GM18526 (cell line): ENCODE data around the gene RUBCN.

Experiments used
- POLR2A ChIP-seq: IDR thresholded peaks from 3 replicates; pipeline ENCODE4 v1.6.1; 2011; ENCODE audit not compliant: insufficient read length; ENCODE audit errors: extremely low read depth

RUBCN gene

DNA sequence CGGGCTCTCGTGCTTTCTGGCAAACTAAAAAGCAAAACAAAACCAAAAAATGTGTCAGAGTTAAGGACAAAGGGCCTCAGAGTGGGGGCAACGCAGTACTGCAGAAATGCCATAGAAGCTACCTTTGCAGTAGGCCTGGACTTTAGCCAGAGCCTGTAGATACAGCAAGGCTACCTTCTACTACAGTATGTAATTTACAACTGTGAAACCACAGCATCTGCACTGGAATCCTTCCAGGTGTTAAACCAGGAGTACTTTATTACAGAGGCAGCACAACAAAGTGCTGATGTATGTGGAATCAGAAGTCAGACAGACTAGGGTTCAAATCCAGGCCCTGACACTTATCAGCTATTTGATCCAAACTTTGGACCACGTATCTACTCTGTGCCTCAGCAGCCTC lies 34.9 kb downstream of the RUBCN start:
- TF ChIP-seq POLR2A: no peak

DNA sequence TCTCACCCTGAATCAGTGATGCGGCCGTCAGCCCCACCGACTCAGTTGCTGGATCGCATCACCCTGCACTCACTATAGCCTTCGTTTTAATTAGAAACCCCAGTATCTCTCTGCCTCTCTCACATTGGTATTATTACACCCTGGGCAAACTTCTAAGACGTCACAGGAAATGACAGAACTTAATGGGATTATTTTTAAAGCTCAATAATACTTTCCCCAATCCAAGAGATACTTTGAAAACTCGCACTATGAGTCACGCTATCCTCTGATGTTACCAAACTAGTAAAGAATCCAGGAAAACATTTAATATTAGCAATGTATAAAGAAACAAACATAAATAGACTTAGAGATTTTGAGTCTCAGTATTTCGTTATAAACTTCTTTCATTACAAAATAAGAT lies 36.6 kb downstream of the RUBCN start:
- no peak for TF ChIP-seq POLR2A

DNA sequence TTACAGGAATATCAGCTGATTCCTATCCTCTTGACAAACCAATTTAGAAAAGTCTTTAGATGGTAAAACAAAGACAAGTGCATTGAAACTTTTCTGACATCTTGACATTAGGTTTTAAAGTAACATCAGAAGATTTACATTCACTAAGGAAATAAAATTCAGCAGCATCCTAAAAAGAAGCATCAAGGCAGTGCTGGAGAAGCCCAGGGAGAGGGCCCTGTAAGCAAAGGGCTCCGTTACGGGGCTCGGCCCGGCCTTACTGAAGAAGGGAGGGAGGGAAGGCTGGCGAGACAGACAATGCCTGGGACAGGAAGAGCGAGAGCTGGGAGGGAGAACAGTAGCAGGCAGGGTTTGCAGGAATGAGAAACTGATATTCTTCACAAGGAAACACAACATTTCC lies 39.3 kb downstream of the RUBCN start:
- TF ChIP-seq POLR2A: no peak

DNA sequence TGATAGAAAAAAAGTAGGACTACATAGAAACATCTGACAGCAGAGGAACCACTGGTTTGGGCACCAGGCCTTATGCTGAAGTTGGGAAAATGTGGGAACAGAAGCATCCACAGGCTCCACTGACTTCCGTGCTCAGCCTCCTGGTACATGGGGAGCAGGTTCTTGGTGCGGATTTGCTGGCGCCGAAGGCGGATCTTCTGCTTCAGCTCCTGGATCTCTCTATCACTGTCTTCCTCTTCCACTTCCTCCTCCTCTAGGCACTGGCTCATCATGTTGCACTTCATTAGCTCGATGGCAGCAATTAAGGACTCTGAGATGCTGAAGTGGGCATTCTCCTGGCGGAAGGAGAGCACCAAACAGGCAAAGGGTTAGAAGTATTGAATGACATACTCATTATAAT lies 42.5 kb downstream of the RUBCN start:
- no peak for TF ChIP-seq POLR2A

DNA sequence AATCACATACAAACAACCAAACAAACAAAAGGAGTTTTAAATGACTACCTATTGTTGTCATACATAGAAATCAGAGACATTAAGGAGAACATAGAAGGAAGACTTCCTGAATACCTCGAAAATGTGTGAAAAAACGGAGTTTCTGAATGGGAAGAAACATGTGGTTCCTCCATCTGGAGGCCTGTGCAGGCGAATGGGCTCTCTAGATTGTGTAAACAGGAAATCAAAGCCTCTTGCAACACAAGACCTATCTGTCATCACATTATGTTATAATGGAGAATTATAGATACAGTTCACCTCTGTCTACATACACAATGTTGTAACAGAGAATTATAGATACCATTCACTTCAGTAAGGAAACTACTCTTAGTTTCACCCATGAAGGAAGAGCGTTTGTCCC lies 44.1 kb downstream of the RUBCN start:
- TF ChIP-seq POLR2A: no peak

DNA sequence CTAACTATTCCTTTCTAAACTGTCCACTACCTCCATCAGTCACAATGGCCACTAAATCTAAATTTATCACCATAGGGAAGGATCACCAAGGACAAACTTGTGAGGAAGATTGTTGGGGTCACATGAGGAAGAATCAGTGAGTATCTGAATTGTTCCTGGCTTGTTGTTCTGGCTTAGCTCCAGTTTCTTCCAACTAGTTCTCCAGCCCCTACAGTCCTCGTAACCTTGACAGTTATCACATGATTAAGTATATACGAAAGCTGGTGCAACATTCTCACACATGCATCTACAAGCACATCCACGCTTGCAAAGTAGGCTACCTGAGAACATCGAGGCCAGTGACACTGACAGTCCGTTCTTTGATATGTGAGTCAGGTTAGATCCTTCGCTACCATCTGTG lies 46.0 kb downstream of the RUBCN start:
- no peak for TF ChIP-seq POLR2A

DNA sequence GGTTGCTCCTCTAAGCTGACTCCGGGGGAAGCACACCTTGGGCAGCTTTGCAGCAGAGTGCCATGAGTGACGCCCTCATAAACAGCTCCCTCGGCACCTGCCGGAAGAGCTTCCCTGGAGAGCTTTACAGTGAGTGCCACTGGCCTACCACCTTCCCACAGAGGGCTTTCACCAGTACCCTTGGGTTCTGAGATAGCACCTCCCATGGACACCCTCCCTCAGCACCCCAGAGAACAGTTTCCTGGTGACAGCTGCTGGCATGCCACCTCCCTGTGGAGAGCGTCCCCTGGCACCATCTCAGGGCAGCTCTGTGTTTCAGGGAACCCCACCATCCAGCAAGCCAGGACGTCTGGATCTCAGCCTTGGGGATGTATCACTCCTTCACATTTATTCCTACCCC lies 49.1 kb downstream of the RUBCN start:
- no peak for TF ChIP-seq POLR2A

DNA sequence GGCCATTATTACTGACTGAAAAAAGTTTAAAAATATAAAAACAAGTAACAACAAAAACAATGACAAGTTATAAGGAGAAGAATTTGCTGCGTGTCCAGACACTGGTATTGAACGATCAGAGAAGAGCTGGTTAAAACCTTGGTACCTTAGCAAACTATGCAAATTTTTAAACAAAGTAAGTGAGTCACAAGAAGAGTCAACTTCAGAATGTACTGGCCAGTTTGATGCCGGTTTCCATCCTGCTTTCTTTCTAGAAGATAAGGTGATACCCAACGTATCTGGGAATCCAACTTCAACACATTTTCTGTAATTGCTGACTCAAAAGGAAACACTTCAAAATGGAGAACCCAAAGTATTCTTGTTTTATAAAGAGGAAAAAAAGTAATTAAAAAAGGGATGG lies 49.8 kb downstream of the RUBCN start:
- TF ChIP-seq POLR2A: no peak

DNA sequence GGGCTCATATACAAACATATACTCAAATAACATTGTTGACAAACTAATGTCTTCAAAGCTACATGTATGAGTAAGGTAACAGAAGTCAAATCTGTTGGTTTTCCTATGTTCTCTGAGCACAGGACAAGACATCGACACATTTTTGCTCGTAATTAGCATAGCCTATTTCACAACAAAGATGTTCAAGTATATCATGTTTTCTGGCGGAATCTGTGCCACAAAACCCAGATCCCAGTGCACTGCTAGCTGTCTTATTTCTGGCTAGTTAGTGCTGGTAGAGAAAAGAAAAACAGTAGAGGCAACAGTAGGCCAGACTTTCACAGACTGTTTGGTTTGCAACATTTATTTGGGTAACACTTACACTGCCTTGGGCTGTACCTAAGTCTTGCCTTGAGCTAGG lies 51.2 kb downstream of the RUBCN start:
- no peak for TF ChIP-seq POLR2A

DNA sequence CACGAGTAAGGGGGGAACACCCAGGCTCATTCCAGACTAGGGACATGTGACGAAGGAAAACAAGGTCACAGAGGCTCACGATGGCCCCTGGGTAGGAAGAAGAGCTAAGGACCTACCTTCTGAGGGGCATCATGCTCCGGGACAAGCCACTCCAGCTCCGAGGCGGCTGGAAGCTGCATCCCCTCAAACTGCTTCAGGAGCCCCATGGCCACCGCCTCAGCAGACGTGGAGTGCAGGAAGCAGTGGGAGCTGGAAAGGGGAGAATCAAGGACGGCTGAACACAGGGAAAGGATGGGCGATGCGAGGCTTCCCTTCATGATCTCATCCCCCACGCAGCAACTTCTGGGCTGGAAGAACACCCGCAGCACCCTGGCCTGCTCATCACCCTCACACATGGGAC lies 53.5 kb downstream of the RUBCN start:
- no peak for TF ChIP-seq POLR2A

DNA sequence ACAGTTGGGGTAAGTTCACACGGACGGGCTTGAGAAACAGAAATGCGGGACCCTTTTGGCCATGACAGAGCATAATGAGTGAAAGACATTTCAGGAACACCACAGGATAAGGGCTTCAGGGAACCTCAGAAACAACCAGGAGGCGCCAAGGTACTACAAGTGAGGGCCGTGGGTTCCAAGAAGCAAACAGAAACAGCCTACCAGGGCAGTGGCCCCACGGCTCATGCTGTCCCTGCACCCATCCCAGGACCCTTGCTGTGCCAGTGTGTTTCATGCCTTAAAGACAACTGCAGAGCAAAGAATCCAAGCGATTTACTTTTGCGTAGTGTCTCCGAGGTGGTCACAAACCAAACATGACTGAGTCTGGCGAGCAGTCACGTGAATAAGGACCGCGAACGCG lies 54.0 kb downstream of the RUBCN start:
- TF ChIP-seq POLR2A: no peak

DNA sequence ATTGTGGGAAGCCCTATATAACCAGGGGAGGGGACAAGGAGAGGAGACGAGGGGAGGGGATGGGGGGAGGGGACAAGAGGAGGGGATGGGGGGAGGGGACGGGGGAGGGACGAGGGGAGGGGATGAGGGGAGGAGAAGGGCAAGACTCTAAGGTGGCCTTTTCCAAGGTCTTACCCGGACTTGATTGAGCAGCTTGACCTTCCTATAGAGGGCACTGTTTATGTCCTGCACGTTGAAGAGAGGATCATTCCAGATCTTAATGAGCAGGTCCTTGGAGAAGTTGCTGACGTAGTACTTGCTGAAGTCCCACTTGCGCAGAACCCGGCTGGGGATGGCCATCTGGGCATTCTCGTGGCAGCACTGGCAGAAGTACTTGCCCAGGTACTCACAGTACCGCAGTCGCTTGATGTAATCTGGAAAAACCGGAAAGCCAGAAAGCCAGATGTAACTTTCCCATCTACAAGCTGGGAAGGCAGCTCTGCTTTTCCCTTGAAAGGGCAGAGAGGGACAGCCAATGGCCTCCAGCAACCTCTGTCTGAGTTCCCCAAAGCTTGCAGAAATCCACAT lies 55.7 kb downstream of the RUBCN start:
- no peak for TF ChIP-seq POLR2A

DNA sequence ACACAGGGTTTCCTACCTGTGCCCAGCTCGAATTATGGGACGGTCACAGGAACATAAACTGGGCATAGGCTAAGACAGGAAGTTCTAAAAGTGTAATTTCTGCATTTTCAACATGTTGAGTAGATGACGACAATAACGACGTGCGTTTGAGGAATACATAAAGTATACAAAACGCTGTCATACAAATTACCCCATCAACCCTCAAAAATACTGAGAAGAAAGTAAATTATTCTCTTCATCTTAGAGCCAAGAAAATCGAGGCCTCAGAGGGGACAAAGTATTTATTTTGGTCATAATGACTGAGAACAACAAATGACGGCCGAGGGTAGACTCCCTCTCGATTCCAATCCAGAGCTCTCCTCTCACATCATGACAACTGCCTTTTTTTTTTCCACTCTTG lies 60.8 kb downstream of the RUBCN start:
- TF ChIP-seq POLR2A: no peak

DNA sequence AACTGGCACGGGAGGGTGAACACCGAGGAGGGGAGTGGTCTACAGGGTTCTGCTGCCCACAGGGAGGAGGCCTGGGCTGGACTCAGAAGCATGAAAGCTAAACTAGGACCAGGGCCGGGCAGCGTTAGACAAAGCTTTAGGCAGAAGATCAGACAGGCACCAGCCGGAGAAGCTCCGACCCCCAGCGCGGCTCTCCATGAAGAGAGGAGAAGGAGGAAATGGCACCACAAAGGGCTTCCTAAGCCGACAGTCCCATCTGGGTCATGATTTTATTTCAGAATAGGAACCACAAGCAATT lies 61.2 kb downstream of the RUBCN start:
- TF ChIP-seq POLR2A: no peak

DNA sequence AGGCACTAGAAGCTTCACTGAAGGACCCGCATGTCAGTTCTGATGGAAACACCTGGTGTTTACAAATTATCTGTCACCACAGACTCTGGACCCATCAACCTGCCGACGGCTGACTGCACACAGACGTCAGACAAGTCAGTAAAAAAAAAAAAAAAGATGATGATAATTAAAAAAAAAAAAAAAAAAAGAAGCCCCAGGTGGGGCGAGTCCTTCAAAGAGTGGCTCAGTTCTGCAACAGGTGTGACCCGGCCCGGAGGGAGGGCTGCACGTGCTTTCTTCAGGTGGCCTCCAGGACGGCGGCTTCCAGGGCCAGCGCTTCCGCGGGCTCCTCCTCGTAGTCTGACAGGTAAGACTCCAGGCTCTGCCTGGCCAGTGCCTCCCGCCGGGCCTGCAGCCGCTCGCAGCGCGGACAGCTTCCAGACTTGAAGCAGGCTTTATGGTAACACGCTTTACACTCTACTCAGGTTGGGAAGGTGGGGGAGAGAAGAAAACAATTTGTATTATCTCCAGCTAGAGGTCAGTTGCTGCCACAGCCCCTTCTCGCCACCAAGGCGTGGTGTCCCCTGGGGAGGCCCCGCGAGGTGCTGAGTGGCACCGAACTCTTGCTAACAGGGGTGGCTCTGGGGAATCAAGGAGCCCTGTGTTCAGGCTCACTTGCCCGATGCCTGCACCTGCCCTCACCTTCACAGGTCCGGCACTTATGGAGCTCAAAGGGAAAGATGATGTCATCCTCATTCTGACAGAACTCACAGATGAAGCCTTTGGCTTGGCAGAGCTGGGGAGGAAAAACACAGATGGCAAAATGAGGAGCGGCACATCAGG lies 61.8 kb downstream of the RUBCN start:
- no peak for TF ChIP-seq POLR2A

DNA sequence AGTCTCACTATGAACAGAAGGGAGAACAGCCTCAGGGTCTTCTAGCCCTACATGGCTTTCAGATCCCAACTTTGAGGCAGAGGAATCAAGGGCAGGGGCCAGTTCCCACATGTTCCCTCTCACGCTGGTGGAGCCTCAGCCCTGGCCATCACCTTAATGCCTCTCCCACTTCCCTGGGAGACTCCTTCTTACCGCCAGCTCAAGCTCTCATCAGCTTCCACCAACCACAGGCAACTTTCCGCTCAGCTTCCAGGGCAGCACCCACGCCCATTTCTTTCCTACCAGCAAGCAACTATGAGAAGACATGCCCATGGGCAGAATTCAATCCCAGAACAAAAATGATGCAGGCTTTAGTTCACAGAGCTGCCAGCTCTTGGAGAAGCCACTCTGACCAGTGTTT lies 63.5 kb downstream of the RUBCN start:
- TF ChIP-seq POLR2A: no peak

DNA sequence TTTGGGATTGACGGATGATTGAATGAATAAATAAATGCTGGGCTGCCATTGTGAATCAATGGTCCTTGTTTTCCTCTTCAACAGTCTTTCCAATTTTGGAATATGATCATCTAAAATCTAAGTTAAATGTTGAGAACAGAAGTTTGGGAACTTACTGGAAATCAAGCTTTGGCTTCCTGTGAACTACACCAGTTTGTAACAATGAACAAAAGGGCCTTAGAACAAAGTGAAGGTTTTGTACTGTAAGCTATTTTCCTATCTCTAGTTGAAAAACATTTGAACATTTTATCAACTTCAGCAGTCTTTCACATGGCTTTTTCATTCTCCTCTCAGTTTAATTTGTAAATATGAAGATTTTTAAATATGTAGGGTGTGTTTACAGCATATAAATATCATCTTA lies 66.3 kb downstream of the RUBCN start:
- no peak for TF ChIP-seq POLR2A
